Right lobe of liver (tissue), 6 donors: Measurements from ENCODE around the gene ELOVL6. TPM values are rescaled to one million over a fixed set of nuclear protein-coding genes. Genes with fewer than 3 reads are reported as not detected.

Source experiments
- ATAC-seq, 4 donors: fragments of 200-7000 bp; cut with Tn5 transposase; one replicate each; pipeline ENCODE4 v1.9.1; 2020; ENCODE audit warnings: mild to moderate bottlenecking in 4 of 4, moderate library complexity in 4 of 4
- DNase-seq, 3 donors: peaks; one replicate each; pipeline ENCODE4 v3.0.0-alpha.2; 2020
- H3K27ac ChIP-seq, 3 donors: fragments of 200-600 bp; one replicate each; pipeline ENCODE4 v1.8.0; 2022
- H3K27me3 ChIP-seq, 2 donors: fragments of 200-600 bp; one replicate each; pipeline ENCODE4 v1.8.0; 2022
- H3K36me3 ChIP-seq, 4 donors: fragments of 200-600 bp; sonication (generic) in 1 of 4; one replicate each; pipeline versions ENCODE4 v1.5.1 to v1.8.0; 2017 to 2022; ENCODE audit warnings: control low read depth in 1 of 4
- H3K4me1 ChIP-seq, 4 donors: fragments of 200-600 bp; sonication (generic) in 1 of 4; one replicate each; pipeline versions ENCODE4 v1.5.1 to v1.8.0; 2017 to 2022; ENCODE audit warnings: control low read depth in 1 of 4
- H3K4me3 ChIP-seq, 3 donors: fragments of 200-600 bp; one replicate each; pipeline ENCODE4 v1.8.0; 2022
- H3K9me3 ChIP-seq, 4 donors: fragments of 200-600 bp; sonication (generic) in 1 of 4; one replicate each; pipeline versions ENCODE4 v1.5.1 to v1.8.0; 2017 to 2022; ENCODE audit warnings: control low read depth in 1 of 4
- POLR2A ChIP-seq: fragments of 450-650 bp; IDR thresholded peaks from one replicate; pipeline ENCODE4 v1.6.1; 2017; ENCODE audit warnings: antibody characterized with exemption, mild to moderate bottlenecking
- WGBS: methylation state at CpG from one replicate; pipeline ENCODE4 v1.1.6; 2018; ENCODE audit warnings: low coverage, low lambda C conversion rate; ENCODE audit not compliant: insufficient coverage; ENCODE audit errors: missing lambda C conversion rate; 5-methylcytosine and 5-hydroxymethylcytosine counted together
- intact Hi-C, 2 donors: fragments of 100-400 bp; cut with DNase I; formaldehyde crosslinking; loops; one replicate each; pipeline versions ENCODE4 v1.11.2 to v1.14.1; 2022
- total RNA-seq, 6 experiments: library from RNA; depleted of rRNA in 2 of 6; stranded (reverse); fragments of >200 nt in 2 of 6; fragmentation: NEBNext Ultra II Directional in 3 of 6; extraction: Animal tissue kit (Norgen Biotek cat#: 25700) in 3 of 6; gene quantifications; one replicate each; pipeline versions ENCODE4 v1.1.0 to v1.2.4, GENCODE V29; 2016 to 2023
- TF ChIP-seq, protein P1 (sequence below), 4 donors: fragments of 200-600 bp in 3 of 4; fragments of 450-650 bp in 1 of 4; IDR thresholded peaks; one replicate each; pipeline versions ENCODE4 v1.5.1 to v1.8.0; 2016 to 2022; ENCODE audit warnings: antibody characterized with exemption in 4 of 4, mild to moderate bottlenecking in 2 of 4
- donor health status: DM: no; HTN: yes; CAD: no.
- donor health status: DM: no; HTN: no; CAD: no.
- donor health status: DM: no; HTN: no; CAD: no.
- donor health status: DM: no; HTN: yes; CAD: no.
- donor health status: DM: no; HTN: yes; CAD: no.

Gene ELOVL6
- total RNA-seq, 6 experiments from 2014 or later = 21.5 to 94.8 (median 31.2) TPM

GRCh38 chr4:110108960-110109359 lies 89.5 kb downstream of the ELOVL6 start:
- ATAC-seq = no peak
- Histone ChIP-seq H3K4me3 (no peak overlapping the region), H3K27ac (no peak overlapping the region), H3K4me1 (peaks cover 0 to 28% (median 8%) of the 10 kb centered on the region in 4 donors), H3K36me3 (peaks cover 0 to 8% (median 0%) of the 10 kb centered on the region in 4 donors), H3K27me3 (no peaks in the 10 kb centered on the region), H3K9me3 (no peaks in the 10 kb centered on the region)
- no peak for DNase-seq
- intact Hi-C loops = no loop called here
- no peak for TF ChIP-seq POLR2A
- TF ChIP-seq, protein P1, sequence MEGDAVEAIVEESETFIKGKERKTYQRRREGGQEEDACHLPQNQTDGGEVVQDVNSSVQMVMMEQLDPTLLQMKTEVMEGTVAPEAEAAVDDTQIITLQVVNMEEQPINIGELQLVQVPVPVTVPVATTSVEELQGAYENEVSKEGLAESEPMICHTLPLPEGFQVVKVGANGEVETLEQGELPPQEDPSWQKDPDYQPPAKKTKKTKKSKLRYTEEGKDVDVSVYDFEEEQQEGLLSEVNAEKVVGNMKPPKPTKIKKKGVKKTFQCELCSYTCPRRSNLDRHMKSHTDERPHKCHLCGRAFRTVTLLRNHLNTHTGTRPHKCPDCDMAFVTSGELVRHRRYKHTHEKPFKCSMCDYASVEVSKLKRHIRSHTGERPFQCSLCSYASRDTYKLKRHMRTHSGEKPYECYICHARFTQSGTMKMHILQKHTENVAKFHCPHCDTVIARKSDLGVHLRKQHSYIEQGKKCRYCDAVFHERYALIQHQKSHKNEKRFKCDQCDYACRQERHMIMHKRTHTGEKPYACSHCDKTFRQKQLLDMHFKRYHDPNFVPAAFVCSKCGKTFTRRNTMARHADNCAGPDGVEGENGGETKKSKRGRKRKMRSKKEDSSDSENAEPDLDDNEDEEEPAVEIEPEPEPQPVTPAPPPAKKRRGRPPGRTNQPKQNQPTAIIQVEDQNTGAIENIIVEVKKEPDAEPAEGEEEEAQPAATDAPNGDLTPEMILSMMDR (IDR thresholded peaks at IDR 0.05) = no peak
- WGBS = 82% methylated on average over 1 of the region's 1 CpG

DNA sequence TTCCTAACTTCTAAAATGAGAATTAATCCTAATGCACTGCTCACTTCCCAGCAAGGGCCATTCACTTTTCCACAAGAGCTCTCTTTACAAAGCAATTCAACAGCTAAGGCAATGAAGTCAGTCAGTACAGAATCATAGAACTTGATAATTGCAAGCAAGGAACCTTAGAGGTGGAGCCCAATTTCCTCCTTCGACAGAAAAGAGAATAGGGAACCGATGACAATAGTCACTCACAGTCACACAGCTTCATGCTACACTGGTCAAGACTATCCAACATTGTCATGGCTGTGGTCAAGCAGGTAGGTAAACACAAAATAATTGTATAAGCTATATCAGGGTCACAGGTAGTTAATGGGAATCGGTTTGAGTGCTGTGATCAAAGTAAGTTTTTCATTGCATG lies 90.0 kb downstream of the ELOVL6 start:
- WGBS = 100% methylated on average over 2 of the region's 3 CpGs
- H3K9me3 ChIP-seq = no peaks in the 10 kb centered on the region
- peaks cover 0 to 28% (median 8%) of the 10 kb centered on the region in 4 donors for H3K4me1 ChIP-seq
- no peaks in the 10 kb centered on the region for H3K27me3 ChIP-seq
- H3K27ac ChIP-seq = peak overlapping the region in 2 of 3 donors; percentile 65 to 66
- DNase-seq (no peak), ATAC-seq (peak in 1 of 4 donors; percentile 9)
- no peak for TF ChIP-seq POLR2A
- TF ChIP-seq, protein P1 (IDR thresholded peaks at IDR 0.05) = no peak
- intact Hi-C loops = no loop called here
- no peak overlapping the region for H3K4me3 ChIP-seq
- peaks cover 0 to 8% (median 0%) of the 10 kb centered on the region in 4 donors for H3K36me3 ChIP-seq

GRCh38 chr4:110107866-110108265 lies 90.5 kb downstream of the ELOVL6 start:
- no peaks in the 10 kb centered on the region for H3K9me3 ChIP-seq
- peaks cover 0 to 28% (median 8%) of the 10 kb centered on the region in 4 donors for H3K4me1 ChIP-seq
- peak overlapping the region in 2 of 3 donors; percentile 65 to 66 for H3K27ac ChIP-seq
- DNase-seq (no peak), ATAC-seq (peak in 1 of 4 donors; percentile 44)
- intact Hi-C loops = no loop called here
- peaks cover 0 to 8% (median 0%) of the 10 kb centered on the region in 4 donors for H3K36me3 ChIP-seq
- TF ChIP-seq POLR2A = no peak
- TF ChIP-seq, protein P1 (IDR thresholded peaks at IDR 0.05) = no peak
- H3K4me3 ChIP-seq = no peak overlapping the region
- no peaks in the 10 kb centered on the region for H3K27me3 ChIP-seq

DNA sequence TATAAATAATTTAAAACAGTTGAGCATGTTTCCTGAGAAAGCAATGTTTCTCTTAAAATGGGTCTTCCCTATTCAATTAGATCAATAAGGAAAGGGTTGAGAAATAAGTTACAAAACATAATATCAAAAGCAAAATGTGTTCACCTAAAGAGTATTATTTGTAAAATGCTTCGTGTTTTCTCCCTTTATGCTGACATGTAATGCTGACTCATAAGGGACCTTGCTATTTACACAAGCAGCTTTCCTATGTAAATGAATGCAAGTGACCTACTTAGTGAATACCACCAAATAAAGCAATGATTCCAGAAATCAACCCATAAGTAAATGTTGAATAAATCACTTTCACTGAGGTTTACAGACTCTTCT lies 91.5 kb downstream of the ELOVL6 start:
- H3K4me1 ChIP-seq = peaks cover 0 to 28% (median 8%) of the 10 kb centered on the region in 4 donors
- peaks cover 0 to 8% (median 0%) of the 10 kb centered on the region in 4 donors for H3K36me3 ChIP-seq
- H3K9me3 ChIP-seq = no peaks in the 10 kb centered on the region
- no peak overlapping the region for H3K4me3 ChIP-seq
- H3K27me3 ChIP-seq = no peaks in the 10 kb centered on the region
- DNase-seq = no peak
- 23% methylated on average over 1 of the region's 1 CpG for WGBS
- no peak for TF ChIP-seq POLR2A
- TF ChIP-seq, protein P1 (IDR thresholded peaks at IDR 0.05) = no peak
- H3K27ac ChIP-seq = peak overlapping the region; percentile 41 to 66 (median 65)
- peak; percentile 90 to 96 (median 92) for ATAC-seq
- intact Hi-C loops = no loop called here

DNA sequence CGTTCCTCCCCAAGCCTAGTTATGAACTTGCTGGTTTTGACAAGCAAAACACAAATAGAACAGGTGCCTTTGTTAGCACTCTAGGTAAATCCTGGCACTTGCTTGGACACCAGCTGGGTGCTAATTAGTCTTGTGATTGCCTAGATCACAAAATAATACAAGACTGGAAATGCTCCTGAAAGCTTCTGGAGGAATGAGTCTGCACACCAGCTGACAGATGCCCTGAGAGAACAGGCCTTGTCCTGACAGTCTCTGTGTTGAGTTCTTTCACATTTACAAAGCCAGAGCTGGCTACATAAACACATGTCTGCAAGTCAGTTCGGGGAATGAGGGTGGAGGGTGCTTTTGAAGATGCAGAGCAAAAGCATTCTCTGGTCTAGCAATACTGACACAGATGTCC lies 93.8 kb downstream of the ELOVL6 start:
- peaks cover 0 to 28% (median 8%) of the 10 kb centered on the region in 4 donors for H3K4me1 ChIP-seq
- WGBS = 90% methylated on average over 2 of the region's 2 CpGs
- peaks cover 0 to 8% (median 0%) of the 10 kb centered on the region in 4 donors for H3K36me3 ChIP-seq
- no peaks in the 10 kb centered on the region for H3K9me3 ChIP-seq
- no peak for ATAC-seq
- TF ChIP-seq POLR2A = no peak
- TF ChIP-seq, protein P1 (IDR thresholded peaks at IDR 0.05) = no peak
- H3K27ac ChIP-seq = no peak overlapping the region
- H3K4me3 ChIP-seq = no peak overlapping the region
- DNase-seq = no peak
- H3K27me3 ChIP-seq = no peaks in the 10 kb centered on the region
- intact Hi-C loops = no loop called here
